Stimulated activated CD4-positive, alpha-beta T cell treated with anti-CD3 and anti-CD28 coated beads, TNF-alpha, amount 100 ng/mL, for 24 hours (primary cell): ENCODE data around the gene SLC39A13.
A peak's percentile ranks its signal among the peaks of the same experiment; 100 is the strongest.

Source experiments
- DNase-seq, 3 experiments: peaks; one replicate each; pipeline ENCODE4 v3.0.0-alpha.2; 2020; ENCODE audit warnings: low read depth in 3 of 3

The SLC39A13 gene

DNA sequence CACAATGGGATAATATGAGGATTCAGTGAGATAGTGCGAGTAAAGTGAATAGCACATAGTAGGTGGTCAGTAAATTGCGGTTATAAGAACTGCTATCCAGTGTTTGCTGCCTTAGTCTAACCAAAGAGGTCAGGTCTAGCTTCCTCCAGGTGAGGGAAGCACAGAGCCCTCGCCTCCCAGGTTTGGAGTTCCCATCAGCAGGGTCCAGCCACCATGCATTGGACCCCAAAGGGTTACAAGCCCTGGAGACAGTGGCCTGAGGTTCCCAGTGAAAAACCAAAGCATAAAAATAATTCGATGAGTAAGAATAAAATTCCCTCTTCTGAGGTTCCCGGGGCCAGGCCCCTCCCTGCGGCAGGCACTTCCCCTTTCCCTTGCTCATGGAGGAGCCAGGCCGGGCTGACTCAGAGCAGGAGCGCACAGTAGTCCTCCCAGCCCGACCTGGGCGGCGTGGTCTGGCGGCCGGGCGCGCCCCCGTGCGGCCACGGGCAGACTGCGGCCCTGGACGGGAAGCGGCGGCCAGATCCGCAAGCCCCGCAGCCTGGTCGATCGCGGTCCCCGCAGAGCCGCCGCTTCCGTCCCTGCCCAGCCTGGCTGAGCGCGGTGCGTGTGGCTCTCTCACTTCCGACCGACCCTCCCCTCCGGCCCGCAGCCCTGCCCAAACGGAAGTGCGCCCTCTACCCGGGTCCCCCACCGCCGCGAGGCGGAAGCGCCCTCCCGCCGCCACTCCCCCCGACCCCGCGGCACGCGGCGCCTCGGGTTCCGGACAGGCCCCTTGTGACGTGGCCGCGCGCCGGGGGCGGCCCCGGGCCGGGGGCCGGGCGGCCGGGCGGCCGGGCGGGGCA, at the start of gene SLC39A13:
SLC39A13 (plus strand) TSS at position 845 of the 845 bp plus-strand sequence. CDS start 1,505 bp downstream, outside the sequence.
- DNase-seq = peak; percentile 85 to 92 (median 87)

DNA sequence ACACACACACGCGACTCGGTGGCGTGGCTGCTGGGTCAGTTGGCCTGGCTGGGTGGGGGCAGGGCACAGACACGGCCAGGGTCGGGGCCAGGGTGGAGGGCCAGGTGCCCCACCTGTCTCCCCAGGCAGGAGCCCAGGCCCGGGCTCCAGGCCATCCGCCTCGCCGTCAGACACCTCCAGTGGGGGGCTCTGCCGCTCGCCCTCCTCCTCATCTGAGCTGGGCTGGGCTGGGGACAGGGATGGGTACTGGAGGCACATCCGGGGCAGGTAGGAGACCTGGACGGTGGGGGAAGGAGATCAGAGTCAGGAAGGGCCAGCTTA, 49.7 kb upstream of the SLC39A13 start:
- DNase-seq = no peak

DNA sequence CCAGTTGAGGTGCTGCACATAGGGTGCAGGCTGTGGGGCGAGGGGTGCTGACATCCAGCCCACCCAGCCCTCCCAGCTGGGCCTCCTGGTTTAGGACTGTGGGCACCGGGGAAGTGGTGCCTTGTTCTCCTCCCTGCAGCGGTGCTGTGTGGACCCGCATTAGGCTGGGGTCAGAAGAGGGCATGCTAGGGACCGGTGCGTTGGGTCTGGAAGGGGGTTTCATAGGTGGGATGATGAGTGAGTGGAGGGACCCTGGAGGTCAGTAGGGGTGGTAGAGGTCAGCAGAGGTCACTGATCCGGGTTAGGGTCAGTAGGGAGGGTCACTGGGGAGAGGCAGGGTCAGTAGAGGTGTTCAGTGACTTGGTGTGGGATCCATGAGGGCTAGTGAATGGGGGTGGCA, 49.2 kb upstream of the SLC39A13 start:
- DNase-seq = no peak

DNA sequence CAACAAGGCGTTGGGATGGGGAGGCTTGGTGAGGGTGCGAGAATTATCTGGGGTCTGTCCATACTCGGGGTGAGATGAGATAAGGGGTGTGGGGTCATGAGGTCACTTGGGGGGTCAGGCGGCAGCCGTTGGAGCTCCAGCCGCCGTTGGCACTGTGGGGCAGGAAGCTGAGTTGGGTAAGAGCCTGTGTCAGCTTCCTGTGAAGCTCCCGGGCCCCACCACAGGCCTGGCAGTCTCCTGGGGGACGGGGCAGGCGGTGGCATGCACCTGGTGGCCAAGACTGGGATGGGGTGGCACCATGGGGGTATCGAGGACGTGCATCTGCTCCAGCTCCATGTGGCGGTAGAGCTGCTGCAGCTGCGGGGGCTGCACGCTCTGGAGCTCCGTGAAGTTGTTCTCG, 48.8 kb upstream of the SLC39A13 start:
- no peak for DNase-seq

DNA sequence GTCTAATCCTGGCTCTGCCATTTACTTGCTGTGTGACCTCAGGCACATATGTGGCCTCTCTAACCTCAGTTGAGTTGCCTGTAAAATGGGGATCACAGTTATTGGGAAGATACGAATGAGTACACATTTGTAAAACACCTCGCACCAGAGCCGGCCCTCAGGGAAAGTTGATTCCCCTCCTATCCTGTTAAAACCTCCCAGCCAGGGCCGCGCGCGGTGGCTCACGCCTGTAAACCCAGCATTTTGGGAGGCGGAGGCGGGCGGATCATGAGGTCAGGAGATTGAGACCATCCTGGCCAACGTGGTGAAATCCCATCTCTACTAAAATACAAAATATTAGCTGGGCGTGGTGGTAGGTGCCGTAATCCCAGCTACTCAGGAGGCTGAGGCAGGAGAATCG, 48.0 kb upstream of the SLC39A13 start:
- no peak for DNase-seq

DNA sequence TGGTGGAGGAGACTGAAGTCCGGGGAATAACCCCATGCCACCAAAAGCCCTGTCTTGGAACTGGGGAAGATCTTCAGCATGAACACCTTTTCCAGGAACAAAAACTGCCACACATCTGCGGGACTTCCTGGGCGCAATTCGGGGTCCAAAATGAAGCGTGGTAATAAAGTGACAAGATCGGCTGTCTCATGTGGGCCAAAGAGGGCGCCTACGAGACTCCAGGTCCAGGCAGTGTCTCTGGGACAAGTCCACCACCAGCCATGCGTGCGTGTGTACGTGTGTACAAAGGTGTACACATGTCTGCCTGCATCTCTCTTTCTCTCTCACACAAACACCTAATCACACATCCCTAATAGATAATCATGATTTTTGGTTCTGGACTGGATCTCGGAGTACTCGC, 47.0 kb upstream of the SLC39A13 start:
- no peak for DNase-seq

DNA sequence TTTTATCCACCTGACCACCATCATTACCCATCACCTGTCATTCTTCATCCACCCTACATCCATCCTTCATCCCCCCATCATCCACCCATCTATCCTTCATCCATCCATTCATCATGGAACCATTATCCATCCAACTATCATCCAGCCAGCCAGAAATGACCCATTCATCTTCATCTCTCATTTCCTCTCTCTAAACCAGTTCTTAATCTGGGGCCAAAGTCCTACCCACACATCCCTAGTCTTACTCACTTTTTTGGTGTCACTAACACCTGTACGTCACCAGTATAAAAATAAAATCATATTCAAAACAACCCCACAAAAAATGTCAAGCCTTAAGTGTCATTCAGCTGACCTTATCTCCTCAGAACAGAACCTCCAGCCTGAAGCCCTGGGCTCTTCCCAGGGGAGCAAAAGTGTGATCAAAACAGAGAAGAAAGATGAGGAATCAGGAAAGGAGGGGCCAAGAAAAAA, 42.3 kb upstream of the SLC39A13 start:
- no peak for DNase-seq

DNA sequence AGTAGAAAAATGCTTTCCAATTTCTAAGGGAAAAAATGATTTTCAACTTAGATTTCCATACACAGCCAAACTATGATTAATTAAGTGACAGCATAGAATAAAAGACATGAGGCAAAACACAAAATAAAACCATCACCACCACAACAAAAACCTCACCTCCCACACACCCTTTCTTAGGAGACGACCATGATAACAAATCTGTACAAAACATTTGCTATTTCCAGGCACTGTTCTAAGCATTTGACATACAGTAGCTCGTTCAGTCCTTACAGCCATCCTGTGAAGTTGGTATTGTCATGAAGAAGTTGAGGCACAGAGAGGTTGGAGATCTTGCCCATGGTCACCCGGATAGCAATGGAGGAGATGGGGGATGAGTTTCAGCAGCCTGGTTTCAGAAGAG, 38.7 kb upstream of the SLC39A13 start:
- DNase-seq = no peak

DNA sequence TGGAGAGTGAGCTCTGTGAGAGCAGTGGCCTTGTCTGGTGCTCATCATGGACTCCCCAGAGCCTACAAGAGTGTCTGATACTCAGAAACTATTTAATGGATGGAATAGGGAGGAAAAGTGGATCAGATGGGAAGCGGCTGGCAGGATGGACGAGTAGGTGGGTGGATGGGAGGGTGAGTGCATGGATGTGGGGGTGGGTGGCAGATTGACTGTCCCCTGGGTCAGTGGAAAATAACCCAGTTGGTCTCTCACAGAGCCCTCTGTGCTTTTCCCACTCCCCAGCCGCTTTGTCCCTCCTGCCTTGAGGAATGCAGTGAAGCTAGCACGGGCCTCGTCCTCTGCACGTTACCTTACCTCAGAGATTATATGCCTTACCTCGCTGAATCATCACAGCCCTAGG, 36.0 kb upstream of the SLC39A13 start:
- no peak for DNase-seq

DNA sequence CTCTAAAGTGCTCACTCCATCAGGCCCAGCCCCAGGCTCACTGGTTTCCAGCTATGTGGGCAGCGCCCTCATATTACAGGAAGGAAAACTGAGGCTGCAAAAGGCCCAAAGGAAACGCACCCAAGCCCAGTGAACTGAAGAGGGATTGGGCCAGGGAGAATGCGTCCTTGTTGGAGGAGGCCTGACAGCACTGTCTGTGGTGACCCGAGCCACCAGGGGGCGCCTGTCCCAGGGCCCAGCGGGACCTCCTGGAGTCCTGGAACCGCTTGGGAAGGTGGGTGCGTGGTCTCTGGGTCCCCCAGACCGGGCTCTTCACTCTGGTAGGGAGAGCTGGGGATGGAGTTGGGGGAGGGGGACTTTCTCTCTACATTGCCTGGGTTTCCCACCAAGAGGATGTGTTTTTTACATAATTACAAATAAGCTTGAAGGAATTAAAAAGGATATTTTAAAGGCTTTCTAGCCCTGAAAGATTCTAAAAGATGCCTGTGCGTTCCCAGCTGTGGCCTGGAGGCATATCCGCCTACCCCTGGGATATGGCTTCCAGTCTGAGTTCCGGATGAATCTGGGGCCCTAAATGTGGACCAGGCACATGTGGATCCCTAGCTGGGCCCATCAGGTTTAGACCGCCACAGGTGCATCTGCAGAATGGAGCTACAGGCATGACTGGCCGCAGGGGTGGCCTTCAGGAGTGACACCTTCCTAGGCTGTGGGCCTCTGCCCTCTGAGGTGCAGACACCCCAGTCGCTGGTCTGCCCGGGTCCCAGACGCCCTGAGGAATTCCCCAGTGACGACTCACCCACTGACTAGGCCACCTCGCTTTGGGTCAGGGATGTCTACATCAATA, 34.3 kb upstream of the SLC39A13 start:
- peak; percentile 65 to 84 (median 70) for DNase-seq

DNA sequence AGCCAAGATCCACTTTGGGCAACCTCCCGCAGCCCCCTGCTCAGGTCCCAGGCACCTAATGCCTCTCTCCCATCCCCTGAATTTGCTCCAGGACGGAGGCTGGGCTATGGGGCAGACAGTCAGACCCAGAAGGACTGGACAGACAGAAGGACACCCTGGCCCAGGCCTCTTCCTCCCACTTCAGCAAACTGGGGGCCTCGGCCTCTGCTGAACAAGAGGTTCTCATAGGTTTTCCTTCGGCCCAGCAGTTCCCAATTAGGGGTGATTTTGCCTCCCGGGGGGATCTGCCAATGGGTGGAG, 33.7 kb upstream of the SLC39A13 start:
- no peak for DNase-seq

DNA sequence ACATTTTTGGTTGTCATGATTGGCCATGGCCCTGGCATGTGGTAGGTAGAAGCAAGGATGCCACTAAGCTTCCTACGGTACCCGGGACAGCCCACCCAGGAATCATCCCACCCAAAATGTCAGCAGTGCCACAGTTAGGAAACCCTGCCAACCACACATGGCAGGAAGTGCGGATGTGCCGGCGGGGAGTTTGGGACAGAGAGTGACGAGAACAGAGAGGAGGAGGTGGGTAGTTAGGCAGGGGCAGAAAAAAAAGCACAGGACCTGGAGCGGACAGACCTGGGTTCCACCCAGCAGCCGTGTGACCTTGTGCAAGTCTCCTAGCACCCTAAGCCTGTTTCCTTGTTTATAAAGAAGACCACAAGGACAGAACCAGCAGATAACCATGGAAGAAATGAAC, 33.4 kb upstream of the SLC39A13 start:
- no peak for DNase-seq

DNA sequence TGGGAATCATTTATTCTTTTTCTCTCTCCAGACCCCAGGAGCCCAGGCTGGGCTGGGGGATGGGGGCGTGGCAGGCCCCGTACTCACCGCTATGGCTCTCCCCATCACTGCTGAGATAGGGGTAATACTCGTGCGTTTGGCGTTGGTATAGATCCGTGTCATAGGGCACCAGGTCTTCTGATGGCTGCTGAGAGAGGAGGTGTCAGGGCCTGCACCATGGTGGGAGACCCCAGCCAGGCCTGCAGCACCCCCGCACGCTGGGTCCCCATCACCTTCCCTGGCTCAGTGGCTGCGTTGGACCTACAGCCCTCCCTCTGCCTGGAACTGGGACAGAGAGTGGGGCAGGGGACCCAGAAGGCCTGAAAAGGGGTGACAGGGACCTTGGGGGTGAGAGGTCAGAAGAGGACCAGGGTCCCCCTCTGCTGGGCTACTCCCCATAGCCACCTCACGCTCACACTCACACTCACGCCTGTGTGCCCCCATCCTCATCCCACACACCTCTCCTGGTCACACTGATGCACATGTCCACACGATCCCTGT, 32.8 kb upstream of the SLC39A13 start:
- no peak for DNase-seq

DNA sequence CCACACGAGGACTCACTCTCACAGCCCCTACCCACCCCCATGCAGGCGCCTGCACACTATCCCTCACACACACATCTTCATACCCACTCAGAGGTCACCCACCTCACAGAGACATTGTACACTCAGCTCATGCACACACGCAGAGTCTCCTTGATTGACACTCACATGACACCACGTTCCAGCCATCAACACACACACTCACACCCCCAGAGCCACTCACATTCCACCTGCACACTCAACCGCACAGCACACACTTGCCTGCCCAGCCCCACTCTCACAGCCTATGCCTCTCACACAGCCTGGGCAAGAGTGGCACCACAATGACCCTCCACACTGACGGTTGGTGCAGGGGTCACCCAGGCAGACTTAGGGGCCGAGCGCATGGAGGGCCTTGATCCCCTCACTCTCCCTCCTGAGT, 32.3 kb upstream of the SLC39A13 start:
- DNase-seq = no peak

DNA sequence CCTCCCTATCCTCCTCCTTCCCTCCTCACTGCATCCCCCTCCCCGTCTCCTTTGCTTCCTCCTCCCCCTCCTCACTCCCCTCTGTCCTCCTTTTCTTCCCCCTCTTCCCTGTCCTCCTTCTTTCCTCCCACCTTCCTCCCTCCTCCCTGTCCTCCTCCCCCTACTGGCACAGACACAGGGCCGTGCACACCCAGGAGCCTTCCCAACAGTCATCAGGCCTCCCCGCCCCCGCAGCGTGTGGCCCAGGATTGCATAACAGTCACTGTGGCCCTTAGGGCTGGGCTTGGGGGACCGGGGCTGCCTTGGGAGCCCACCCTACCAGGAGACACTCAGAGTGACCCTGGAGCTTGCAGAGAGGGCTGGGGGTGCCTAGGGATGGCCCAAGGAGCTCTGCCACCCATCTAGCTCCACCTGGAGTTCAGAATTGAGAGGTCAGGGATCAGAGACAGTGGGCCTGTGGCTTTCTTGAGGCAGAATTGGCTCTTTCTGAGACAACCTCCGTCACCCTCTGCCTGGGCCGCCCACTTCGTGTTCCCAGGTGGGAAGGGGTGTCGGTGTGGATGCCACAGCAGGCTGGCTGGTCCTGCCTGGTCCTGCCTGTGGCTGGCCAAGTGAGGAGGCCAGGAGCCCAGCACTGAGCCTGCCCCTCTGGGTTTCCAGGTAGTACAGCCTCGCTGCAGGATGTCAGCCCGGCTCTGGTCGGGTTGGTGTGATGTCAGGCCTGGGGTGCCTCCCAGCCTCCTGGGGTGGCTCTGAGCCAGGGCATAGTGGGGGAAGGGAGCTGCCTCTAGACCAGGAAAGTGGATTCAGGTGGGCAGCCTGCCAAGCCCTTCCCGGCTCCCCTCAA, 31.6 kb upstream of the SLC39A13 start:
- DNase-seq = no peak

DNA sequence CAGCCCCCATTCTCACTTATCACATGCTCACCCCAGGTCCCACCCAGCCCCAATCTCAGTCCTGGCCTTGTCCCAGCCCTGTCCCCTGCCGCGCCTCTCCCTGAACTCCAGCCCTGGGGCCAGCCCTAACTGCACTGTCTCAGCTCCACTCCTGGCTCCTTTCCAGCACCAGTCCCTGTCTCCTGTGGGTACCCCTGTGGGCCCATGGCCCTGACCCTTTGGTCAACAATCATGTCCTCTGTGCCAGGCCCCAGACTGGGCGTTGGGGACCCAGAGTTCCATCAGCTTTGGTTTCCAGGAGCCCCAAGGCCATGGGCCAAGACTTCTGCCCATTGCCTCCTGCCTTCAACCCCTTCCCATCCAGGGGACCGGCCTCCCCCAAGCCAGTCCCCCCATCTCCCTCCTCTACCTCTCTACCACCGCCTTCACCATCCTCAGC, 30.8 kb upstream of the SLC39A13 start:
- DNase-seq = no peak

DNA sequence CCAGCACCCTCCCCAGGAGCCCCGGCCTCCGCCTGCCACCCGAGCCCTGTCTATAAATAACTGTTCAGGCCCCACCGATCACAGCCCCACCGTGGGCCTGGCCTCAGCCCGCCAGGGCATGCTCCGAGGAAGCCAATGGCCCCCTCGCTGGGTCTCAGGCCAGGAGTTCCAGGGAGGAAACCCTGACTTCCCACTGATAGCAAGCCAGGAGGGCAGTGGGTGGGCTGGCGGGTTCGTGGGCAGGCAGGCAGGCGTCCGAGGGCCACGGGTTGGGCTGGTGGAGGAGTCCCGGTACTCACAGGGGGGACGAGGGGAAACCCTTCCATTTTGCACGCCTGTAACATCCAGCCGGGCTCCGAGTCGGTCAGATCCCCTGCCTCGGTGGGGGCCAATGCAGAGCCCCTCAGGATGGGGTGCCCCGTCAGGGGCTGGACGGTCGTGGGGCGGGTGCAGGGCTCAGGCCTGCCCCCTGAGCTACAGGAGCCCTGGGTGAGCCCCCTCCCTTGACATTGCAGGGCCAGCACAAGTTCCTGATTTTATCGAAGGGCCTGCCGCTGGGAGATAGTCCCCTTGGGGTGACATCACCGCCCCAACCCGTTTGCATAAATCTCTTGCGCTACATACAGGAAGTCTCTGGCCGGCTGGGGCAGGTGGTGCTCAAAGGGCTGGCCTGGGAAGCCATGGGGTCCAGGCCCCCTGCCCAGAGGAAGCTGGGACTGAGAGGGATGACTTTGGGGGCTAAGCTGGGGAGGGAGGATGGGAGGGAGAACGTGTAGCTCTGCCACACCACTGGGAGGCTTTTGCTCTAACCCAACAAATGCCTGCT, 30.2 kb upstream of the SLC39A13 start, which contains the start of gene SPI1:
SPI1 (minus strand) TSS at position 538 of the 826 bp plus-strand sequence; CDS start at position 344, 194 bp downstream.
- no peak for DNase-seq

DNA sequence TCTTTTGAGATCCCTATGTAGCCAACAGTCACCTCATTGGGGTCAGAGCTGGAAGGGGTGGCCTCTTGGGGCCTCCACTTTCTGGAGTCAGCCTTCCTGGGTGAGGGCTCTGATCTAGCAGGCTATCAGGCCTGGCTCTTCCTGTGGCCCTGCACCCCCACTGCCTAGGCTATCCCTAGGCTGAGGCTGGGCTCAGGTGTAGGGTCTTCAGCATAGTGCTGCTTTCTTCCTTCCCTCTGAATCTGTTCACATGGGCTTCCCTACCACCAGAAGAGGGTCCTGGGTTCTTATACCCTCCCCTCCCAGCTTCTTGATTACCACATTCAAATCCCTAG, 29.6 kb upstream of the SLC39A13 start:
- no peak for DNase-seq

DNA sequence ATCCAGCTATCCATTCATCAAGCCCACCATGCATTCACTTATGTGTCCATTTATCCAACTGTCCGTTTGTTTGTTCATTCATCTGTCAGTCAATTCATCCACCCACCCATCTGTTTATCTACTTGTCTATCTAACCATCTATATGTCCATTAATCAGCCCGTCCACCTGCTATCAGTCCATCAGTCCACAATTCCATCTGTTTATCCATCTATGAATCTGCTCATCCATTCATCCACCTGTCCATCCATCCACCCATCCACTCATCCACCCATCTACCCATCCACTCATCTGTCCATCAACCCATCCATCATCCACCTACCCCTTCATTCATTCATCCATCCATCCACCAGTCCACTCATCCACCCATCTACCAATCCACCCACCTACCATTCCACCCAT, 29.1 kb upstream of the SLC39A13 start:
- no peak for DNase-seq

DNA sequence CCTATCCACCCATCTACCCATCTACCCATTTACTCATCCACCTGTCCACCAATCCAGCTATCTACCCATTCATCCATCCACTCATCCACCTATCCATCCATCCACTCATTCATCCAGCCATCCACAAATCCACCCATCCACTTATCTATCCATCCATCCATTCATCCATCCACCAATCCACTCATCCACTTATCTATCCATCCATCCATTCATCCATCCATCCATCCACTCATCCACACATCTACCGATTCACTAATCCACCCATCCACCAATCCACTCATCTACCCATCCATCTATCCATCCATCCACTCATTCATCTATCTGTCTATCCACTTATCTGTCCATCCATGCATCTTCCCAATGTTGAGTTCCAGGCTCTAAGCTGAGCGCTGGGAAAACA, 28.3 kb upstream of the SLC39A13 start:
- no peak for DNase-seq

DNA sequence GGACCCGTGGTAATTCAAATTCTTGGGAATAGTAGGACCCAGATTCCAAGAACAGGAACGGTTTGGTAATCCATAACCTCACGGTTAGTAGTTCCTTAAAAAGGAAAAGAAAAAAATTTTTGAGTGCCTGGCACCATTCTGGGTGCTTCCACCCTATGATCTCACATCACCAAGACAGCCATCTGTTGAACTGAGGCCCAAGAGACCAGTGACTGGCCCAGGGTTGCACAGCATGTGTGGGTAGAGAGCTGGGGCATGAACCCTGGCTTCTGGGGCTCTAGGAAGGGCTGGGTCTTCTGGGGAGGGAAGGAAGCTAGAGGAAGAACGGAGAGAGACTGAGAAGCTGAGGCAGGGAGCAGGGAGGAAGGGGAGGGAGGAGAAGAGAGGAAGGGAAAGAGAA, 25.3 kb upstream of the SLC39A13 start:
- no peak for DNase-seq
